Astrocyte of the spinal cord (primary cell): Measurements from ENCODE around the gene DUS1L.

Experiments used
- DNase-seq: peaks from one replicate; pipeline ENCODE4 v3.0.0; 2011; ENCODE audit warnings: low read depth, low spot score
- H3K4me3 ChIP-seq: 2 replicates; pipeline ENCODE4 v1.5.1; 2011; ENCODE audit warnings: low read depth, mild to moderate bottlenecking, low read length, moderate library complexity
- CTCF ChIP-seq: IDR thresholded peaks from 2 replicates; pipeline ENCODE4 v1.5.1; 2012; ENCODE audit warnings: low read depth, mild to moderate bottlenecking, low read length, inconsistent platforms
- in situ Hi-C: cut with HindIII; loops from 2 replicates; pipeline ENCODE4 v1.10.0; 2017; ENCODE audit warnings: low sequenced_read_pairs

Gene DUS1L

GRCh38 chr17:82020572-82021106, 45.0 kb downstream of the DUS1L start:
- TF ChIP-seq CTCF = no peak
- H3K4me3 ChIP-seq = no peak overlapping the region
- DNase-seq = no peak
- in situ Hi-C loops = no loop called here

GRCh38 chr17:82019690-82020571, 45.7 kb downstream of the DUS1L start:
- no peak for DNase-seq
- TF ChIP-seq CTCF = peak; percentile 88

GRCh38 chr17:82018989-82019689, 46.5 kb downstream of the DUS1L start:
- H3K4me3 ChIP-seq = no peak overlapping the region
- TF ChIP-seq CTCF = no peak
- DNase-seq = no peak
- in situ Hi-C loops = no loop called here

More at GRCh38 chr17:82019690-82020571, 45.7 kb downstream of the DUS1L start:
- no peak overlapping the region for H3K4me3 ChIP-seq
- in situ Hi-C loops = no loop called here

- in situ Hi-C loops = no loop called here
- no peak overlapping the region for H3K4me3 ChIP-seq
- no peak for TF ChIP-seq CTCF
- DNase-seq = no peak
Measured at GRCh38 chr17:82018152-82018988, 47.2 kb downstream of the DUS1L start.

GRCh38 chr17:82017612-82018151, 47.9 kb downstream of the DUS1L start:
- TF ChIP-seq CTCF = no peak

More at GRCh38 chr17:82017612-82018151, 47.9 kb downstream of the DUS1L start:
- H3K4me3 ChIP-seq = no peak overlapping the region
- no peak for DNase-seq
- in situ Hi-C loops = no loop called here
